Activated naive CD4-positive, alpha-beta T cell treated with anti-CD3 and anti-CD28 coated beads, Interleukin-2, amount 50 U/mL, for 72 hours (primary cell): ENCODE measurements around the gene SLC35E2B. TPM values are rescaled to one million over a fixed set of nuclear protein-coding genes. Genes with fewer than 3 reads are reported as not detected.
A peak's percentile ranks its signal among the peaks of the same experiment; 100 is the strongest.

Experiments
- ATAC-seq, 2 donors: fragments of 150-1000 bp; cut with Tn5 transposase; 2 replicates each; pipeline ENCODE4 v1.10.0; 2021; ENCODE audit warnings: mild to moderate bottlenecking in 2 of 2, moderate library complexity in 2 of 2
- DNase-seq, 2 donors: peaks; one replicate each; pipeline ENCODE4 v3.0.0; 2021 to 2022; ENCODE audit warnings: low spot score in 2 of 2
- H3K27ac Mint-ChIP-seq, 2 donors: one replicate each; pipeline ENCODE4 v1.8.0; 2022; ENCODE audit warnings: mild to moderate bottlenecking in 2 of 2, mixed read lengths in 2 of 2
- H3K36me3 Mint-ChIP-seq, 2 donors: one replicate each; pipeline ENCODE4 v1.8.0; 2022; ENCODE audit warnings: mixed read lengths in 2 of 2
- H3K9me3 Mint-ChIP-seq, 2 donors: one replicate each; pipeline ENCODE4 v1.8.0; 2022; ENCODE audit warnings: mixed read lengths in 2 of 2
- total RNA-seq, 2 donors: library from RNA; stranded (reverse); gene quantifications; one replicate each; pipeline ENCODE4 v1.2.3, GENCODE V29; 2022

Gene SLC35E2B
- total RNA-seq, 2 donors from 2014 or later, result 19.0 to 48.5 TPM

DNA sequence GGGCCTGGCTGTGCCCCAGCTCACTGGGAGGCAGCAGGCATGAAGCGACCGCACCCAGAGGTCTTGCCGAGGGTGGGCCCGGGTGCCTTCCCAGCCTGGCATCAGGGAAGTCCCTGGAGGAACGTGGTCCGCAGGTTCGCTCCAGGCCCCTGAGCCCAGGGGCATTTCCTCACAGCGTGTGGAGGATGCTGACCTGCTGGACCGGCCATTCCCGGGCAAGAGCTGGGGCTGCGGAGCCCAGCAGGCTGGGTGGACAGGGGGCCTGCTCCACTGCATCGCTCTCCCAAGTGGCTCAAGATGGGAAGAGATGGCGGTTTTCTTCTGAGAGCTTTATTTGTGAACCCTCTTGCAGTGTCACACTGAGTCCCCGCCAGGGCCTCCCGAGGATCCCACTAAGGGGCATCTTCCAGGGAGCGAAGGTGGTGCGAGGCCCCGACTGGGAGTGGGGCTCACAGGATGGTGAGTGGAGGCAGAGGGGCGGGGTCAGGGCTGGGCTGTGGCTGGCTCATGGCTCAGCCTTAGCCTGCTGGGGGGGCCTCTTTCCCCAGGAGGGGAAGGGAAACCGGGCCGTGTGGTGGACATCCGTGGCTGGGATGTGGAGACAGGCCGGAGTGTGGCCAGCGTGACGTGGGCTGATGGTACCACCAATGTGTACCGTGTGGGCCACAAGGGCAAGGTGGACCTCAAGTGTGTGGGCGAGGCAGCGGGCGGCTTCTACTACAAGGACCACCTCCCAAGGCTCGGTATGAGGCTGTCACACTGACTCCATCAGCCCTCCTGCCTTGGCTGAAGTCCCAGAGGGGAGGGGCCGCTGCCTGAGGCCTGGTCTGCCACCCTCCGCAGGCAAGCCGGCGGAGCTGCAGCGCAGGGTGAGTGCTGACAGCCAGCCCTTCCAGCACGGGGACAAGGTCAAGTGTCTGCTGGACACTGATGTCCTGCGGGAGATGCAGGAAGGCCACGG is 67.9 kb downstream of the SLC35E2B start:
- DNase-seq (no peak), ATAC-seq (no peak)
- H3K36me3 Mint-ChIP-seq, result no peaks in the 10 kb centered on the region

GRCh38 chr1:1623631-1624442 is 68.8 kb downstream of the SLC35E2B start:
- Mint-ChIP-seq H3K9me3 (no peaks in the 10 kb centered on the region), H3K36me3 (no peaks in the 10 kb centered on the region), H3K27ac (no peak overlapping the region)
- no peak for ATAC-seq
- peak in 1 of 2 donors; percentile 53 for DNase-seq

More for the DNA sequence above, 67.9 kb downstream of the SLC35E2B start:
- Mint-ChIP-seq H3K9me3 (no peaks in the 10 kb centered on the region), H3K27ac (no peak overlapping the region)

GRCh38 chr1:1623181-1623630 is 69.4 kb downstream of the SLC35E2B start:
- H3K36me3 Mint-ChIP-seq, result no peaks in the 10 kb centered on the region
- no peak for ATAC-seq
- no peak overlapping the region for H3K27ac Mint-ChIP-seq
- H3K9me3 Mint-ChIP-seq, result no peaks in the 10 kb centered on the region
- DNase-seq, result no peak

DNA sequence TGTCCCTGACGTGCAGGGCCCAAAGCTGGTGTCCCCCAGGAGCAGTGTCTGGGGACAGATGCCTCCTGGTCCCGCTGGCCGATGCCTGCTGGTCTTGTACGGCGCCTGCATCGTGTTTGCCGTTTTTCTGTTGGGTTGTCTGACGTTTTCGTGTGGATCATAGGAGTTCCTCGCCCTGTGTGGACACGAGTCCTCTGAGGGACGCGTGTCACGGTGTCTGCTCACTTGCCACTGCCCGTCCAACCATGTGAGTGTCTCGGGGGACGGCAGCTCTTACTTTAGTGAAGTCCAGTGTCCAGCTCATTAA is 69.9 kb downstream of the SLC35E2B start:
- no peak overlapping the region for H3K27ac Mint-ChIP-seq

GRCh38 chr1:1622010-1622787 is 70.4 kb downstream of the SLC35E2B start:
- ATAC-seq, result peak in 1 of 2 donors; percentile 8
- Mint-ChIP-seq H3K36me3 (no peaks in the 10 kb centered on the region), H3K9me3 (no peaks in the 10 kb centered on the region), H3K27ac (no peak overlapping the region)
- no peak for DNase-seq

More for the DNA sequence above, 69.9 kb downstream of the SLC35E2B start:
- H3K36me3 Mint-ChIP-seq, result no peaks in the 10 kb centered on the region
- ATAC-seq (no peak), DNase-seq (no peak)
- H3K9me3 Mint-ChIP-seq, result no peaks in the 10 kb centered on the region

DNA sequence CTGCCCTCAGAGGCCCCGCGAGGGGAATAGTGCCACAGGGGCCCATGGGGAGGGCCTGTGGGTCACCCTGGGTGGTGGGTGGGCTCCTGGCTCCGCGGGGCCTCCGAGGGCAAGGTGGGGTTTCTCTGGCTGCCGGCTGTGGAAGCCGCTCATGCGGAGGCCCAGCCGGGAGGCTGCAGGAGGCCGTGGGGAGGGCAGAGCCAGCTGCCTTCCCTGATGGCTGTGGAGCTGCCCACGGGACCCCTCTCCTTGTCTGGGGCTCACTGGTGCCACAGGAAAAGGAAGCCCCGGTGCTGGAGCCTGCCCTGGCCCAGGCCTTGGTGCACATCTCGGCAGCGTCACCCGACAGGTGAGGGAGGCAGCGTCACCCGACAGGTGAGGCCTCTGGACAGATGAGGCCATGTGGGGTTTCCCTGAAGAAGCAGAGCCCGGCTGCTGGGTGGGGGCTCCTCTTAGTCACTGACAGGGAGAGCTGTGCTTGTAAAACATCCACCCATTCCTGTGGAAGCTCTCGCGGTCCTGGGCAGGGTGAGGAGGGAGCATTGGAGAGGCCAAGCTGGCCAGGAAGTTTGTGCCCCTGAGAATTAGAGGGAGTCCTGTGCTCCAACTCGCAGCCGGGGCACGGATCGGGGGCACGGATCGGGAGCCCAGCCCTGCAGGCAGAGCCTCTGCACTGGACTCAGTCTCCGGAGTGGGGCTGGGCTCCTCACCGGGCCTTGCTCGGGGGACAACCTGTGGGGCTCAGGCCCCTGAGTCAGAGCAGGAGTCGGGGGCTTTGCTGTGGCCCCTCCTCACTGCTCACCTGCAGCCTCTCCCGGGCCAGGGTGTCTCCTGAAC is 71.2 kb downstream of the SLC35E2B start:
- DNase-seq (no peak), ATAC-seq (no peak)
- H3K9me3 Mint-ChIP-seq, result no peaks in the 10 kb centered on the region
- no peaks in the 10 kb centered on the region for H3K36me3 Mint-ChIP-seq
- no peak overlapping the region for H3K27ac Mint-ChIP-seq

- DNase-seq, result no peak
- no peaks in the 10 kb centered on the region for H3K36me3 Mint-ChIP-seq
- H3K9me3 Mint-ChIP-seq, result no peaks in the 10 kb centered on the region
- H3K27ac Mint-ChIP-seq, result no peak overlapping the region
- no peak for ATAC-seq
These were observed 72.0 kb downstream of the SLC35E2B start for GRCh38 chr1:1620433-1621139.

DNA sequence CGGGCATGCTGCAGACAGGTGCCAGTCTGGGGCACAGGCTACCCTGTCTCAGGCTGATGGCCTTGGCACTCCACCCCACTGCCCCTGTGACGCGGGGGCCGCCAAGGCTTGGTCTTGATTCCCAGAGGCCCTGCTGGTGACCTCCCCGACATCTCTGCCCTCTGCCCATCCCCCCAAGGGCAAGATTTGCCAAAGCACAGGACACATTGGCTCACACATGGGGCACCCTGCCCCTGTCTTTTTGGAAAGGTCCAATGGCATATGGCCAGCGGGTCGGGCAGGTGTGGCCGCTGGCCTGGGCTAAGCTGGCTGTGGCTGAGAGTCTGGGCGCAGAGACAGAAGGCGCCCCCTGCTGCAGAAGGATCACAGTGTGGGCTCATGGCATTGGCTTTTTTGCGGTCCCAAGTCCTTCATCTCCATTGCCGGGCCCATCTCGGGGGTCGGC is 72.7 kb downstream of the SLC35E2B start:
- Mint-ChIP-seq H3K27ac (no peak overlapping the region), H3K9me3 (no peaks in the 10 kb centered on the region)
- ATAC-seq, result no peak

DNA sequence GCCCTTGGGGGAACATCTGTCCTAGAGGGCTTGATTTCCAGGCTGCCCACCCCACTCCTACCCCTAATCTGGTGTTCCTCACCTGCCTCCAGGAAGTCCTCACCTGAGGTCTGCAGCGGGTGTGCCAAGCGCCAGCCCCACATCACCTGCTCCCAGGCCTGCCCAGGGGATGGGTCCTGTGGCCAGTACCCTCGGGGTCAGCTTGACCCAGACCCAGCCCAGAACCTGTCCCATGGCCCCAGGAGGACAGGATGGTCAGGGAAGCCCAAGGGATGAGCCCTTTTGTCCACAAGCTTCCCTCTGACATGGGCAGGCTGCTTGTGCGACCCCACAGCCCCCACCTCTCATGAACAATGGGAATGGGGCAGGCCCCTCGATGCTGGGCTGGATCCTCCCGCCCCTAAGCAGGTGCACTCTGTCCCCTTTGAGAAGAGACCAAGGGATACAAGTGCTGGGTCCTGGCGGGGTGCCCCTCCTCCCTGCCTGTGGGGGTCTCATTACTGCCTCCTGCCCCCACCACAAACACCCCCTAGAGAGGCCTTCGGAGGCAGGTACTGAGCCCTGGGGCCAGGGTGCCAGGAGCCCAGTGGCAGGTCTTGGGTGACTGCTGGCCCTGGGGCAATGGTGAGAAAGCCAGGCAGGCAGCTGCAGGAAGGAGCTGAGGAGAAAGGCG is 74.1 kb downstream of the SLC35E2B start:
- Mint-ChIP-seq H3K27ac (no peak overlapping the region), H3K9me3 (no peaks in the 10 kb centered on the region), H3K36me3 (peaks cover 7 to 13% of the 10 kb centered on the region in 2 donors)
- ATAC-seq (no peak), DNase-seq (no peak)

More for the DNA sequence above, 72.7 kb downstream of the SLC35E2B start:
- no peak for DNase-seq
- H3K36me3 Mint-ChIP-seq, result peaks cover 0 to 1% of the 10 kb centered on the region in 2 donors

DNA sequence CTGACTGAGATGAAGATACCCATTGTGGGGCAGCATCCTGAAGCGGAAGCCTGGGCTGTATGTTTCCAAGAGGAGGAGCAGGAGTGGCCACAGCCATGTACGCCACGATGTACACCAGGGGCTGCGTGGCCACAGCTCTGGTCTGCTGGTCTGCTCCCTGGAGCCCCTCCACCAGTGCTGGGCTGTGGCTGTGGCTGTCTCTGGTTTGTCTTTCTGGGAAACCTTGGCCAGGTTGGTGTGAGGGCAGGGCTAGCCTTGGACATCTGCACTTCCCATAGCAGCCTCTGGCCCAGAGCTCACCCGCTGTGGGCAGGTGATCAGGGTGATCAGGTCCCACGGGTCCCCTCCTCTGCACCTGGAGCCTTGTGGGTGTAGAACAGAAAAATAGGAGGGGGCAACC is 74.7 kb downstream of the SLC35E2B start:
- no peak for DNase-seq
- H3K27ac Mint-ChIP-seq, result no peak overlapping the region
- H3K9me3 Mint-ChIP-seq, result no peaks in the 10 kb centered on the region
- peaks cover 7 to 16% of the 10 kb centered on the region in 2 donors for H3K36me3 Mint-ChIP-seq
- ATAC-seq, result no peak

- H3K27ac Mint-ChIP-seq, result peak overlapping the region in 1 of 2 donors; percentile 45
- ATAC-seq, result no peak
- DNase-seq, result no peak
- peaks cover 7 to 16% of the 10 kb centered on the region in 2 donors for H3K36me3 Mint-ChIP-seq
- no peaks in the 10 kb centered on the region for H3K9me3 Mint-ChIP-seq
These were observed 75.1 kb downstream of the SLC35E2B start for GRCh38 chr1:1617516-1617915.

DNA sequence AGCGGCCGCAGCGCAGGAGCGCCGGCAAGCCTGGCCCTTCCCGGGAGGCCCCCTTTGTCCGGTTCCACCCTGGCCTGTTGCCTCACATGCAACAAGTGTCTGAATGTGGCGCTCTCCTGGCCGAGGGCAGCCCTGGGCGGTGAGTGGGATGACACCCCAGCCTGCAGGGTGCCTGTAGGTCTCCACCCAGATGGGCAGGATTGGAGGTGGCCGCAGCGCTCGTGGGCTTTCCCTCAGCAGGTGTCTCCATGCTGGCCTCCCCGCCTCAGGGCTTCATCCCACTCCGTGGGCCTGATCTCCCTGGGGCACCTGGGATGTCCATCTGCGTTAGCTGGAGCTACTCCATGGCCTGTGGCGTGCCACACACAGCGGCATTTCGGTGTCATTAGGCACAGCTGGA is 75.8 kb downstream of the SLC35E2B start:
- Mint-ChIP-seq H3K36me3 (peaks cover 7 to 16% of the 10 kb centered on the region in 2 donors), H3K27ac (peak overlapping the region in 1 of 2 donors; percentile 45), H3K9me3 (no peaks in the 10 kb centered on the region)
- DNase-seq, result no peak
- ATAC-seq, result no peak

DNA sequence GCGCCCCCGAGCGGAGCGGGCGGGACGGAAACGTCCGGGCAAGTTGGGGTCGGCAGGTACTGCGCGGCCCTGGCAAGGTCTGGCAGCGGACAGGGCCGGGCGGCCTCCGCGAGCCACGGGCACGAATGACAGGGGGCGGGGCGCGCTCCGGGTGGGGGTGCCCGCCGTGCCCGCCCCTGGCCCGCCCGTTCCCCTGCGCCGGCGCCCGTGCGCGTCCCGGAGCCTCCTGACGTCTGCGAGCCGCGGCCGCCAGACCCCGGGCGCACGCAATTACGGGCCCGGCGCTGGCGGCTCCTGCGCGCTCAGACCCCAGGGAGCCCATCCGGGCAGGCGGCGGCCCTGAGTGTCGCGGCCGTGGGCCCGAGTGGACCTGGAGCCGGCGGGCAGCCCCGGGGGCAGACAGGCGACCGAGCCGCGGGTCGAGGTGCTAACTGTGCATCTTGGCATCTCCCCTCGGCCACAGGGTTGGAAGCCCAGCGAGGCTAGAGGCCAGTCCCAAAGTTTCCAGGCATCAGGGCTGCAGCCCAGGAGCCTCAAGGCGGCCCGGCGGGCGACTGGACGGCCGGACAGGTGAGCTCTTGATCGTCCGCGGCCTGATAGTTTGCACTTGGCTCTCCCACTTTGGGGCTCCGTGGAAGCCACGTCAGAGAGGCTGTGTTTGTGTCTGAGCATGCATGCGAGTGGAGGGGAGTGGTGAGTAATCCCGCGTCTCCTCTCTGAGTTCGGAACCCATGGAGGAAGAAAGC is 76.4 kb downstream of the SLC35E2B start:
- ATAC-seq (peak; percentile 16 to 23), DNase-seq (peak in 1 of 2 donors; percentile 56)
- H3K36me3 Mint-ChIP-seq, result peaks cover 7 to 16% of the 10 kb centered on the region in 2 donors
- H3K9me3 Mint-ChIP-seq, result no peaks in the 10 kb centered on the region
- peak overlapping the region; percentile 62 to 94 for H3K27ac Mint-ChIP-seq
